ENCODE data around the gene IFNAR2.

DNA sequence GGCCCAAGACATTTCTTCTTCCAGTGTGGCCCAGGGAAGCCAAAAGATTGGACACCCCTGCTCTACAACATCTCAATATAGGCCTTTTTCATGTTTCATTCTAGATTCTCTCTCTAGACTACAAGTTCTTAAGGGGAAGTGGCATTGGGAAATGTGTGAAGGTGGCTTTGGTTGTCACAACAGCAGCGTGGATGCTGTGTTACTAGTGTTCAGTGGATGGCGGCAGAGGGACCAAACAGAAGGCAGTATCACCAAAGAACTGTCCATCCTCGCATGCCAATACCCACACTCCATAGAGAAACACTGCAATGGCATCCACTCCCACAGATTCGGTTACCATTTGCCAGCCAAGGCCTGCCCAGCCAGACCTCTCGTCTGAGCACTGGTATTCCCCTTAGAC lies 24.3 kb upstream of the IFNAR2 start:
- TF ChIP-seq, protein P1, sequence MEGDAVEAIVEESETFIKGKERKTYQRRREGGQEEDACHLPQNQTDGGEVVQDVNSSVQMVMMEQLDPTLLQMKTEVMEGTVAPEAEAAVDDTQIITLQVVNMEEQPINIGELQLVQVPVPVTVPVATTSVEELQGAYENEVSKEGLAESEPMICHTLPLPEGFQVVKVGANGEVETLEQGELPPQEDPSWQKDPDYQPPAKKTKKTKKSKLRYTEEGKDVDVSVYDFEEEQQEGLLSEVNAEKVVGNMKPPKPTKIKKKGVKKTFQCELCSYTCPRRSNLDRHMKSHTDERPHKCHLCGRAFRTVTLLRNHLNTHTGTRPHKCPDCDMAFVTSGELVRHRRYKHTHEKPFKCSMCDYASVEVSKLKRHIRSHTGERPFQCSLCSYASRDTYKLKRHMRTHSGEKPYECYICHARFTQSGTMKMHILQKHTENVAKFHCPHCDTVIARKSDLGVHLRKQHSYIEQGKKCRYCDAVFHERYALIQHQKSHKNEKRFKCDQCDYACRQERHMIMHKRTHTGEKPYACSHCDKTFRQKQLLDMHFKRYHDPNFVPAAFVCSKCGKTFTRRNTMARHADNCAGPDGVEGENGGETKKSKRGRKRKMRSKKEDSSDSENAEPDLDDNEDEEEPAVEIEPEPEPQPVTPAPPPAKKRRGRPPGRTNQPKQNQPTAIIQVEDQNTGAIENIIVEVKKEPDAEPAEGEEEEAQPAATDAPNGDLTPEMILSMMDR (IDR thresholded peaks at IDR 0.05 in 8 of 11, conservative IDR thresholded peaks at IDR 0.05 in 3 of 11), result peak in 4 of 11 experiments; percentile 15 to 41 (median 29)
- TF ChIP-seq POLR2A (IDR thresholded peaks at IDR 0.05) (no peak), POLR2AphosphoS5 (IDR thresholded peaks at IDR 0.05) (peak in 1 of 3 donors; percentile 77)

All from spleen (tissue), 7 donors.